HepG2 (cell line): ENCODE results near the gene SOX5. TPM values are rescaled to one million over a fixed set of nuclear protein-coding genes. Genes with fewer than 3 reads are reported as not detected.

Experiments
- ATAC-seq: fragments of 200-7000 bp; cut with Tn5 transposase; 3 replicates; pipeline ENCODE4 v1.9.1; 2020; ENCODE audit warnings: mild to moderate bottlenecking, moderate library complexity
- BruUV-seq: library from RNA; stranded (reverse); fragments of 400-500 nt; replicated peaks from 2 replicates; lab custom pipeline; 2021; lab: Mats Ljungman, UMichigan
- CTCF ChIA-PET: fragments of 300-600 bp; formaldehyde crosslinking; extraction: SDS; loops from one replicate; lab custom pipeline; 2021; ENCODE audit warnings: low total read pairs, inconsistent platforms, low intra/inter-chr PET ratio; lab: Yijun Ruan, JAX
- POLR2A ChIA-PET: fragments of 350-600 bp; sonication (Branson Sonifier 250); formaldehyde crosslinking; loops from one replicate; lab custom pipeline; 2020; ENCODE audit warnings: antibody characterized with exemption, inconsistent platforms; lab: Yijun Ruan, JAX
- DNase-seq: peaks from one replicate; pipeline ENCODE4 v3.0.0-alpha.2; 2015; ENCODE audit warnings: low spot score
- FAIRE-seq: peaks from 3 replicates; lab custom pipeline; 2011; peaks lifted over from hg19 to GRCh38; lab: Jason Lieb, UNC
- H2AFZ ChIP-seq: one replicate; pipeline ENCODE4 v1.6.1; 2011; ENCODE audit warnings: low read length, inconsistent platforms
- H3K27ac ChIP-seq: fragments of 300-600 bp; 3 replicates; pipeline ENCODE4 v1.8.0; 2011; ENCODE audit warnings: mixed run types, mild to moderate bottlenecking, mixed read lengths, low read length, inconsistent platforms; ENCODE audit not compliant: insufficient read depth; ENCODE audit errors: extremely low read length
- H3K27me3 ChIP-seq, 2 experiments: fragments of 200-600 bp in 1 of 2; 2 replicates in 1 of 2; 3 replicates in 1 of 2; pipeline versions ENCODE4 v1.6.0 to v1.8.0; 2011; ENCODE audit warnings: low read length in 2 of 2, mild to moderate bottlenecking in 2 of 2, moderate library complexity in 2 of 2, inconsistent platforms in 1 of 2; ENCODE audit not compliant: insufficient read depth in 2 of 2, control insufficient read depth in 1 of 2
- H3K36me3 ChIP-seq, 2 experiments: fragments of 200-600 bp in 1 of 2; replicated peaks in 1 of 2; 2 replicates in 1 of 2; 3 replicates in 1 of 2; pipeline versions ENCODE4 v1.5.1 to v1.8.0; 2011; ENCODE audit warnings: low read length in 2 of 2, inconsistent platforms in 1 of 2; ENCODE audit not compliant: insufficient read depth in 2 of 2, control insufficient read depth in 1 of 2
- H3K4me1 ChIP-seq: 2 replicates; pipeline ENCODE4 v1.5.1; 2012; ENCODE audit warnings: low read length, inconsistent platforms; ENCODE audit not compliant: insufficient read depth
- H3K4me2 ChIP-seq: 2 replicates; pipeline ENCODE4 v1.6.0; 2011; ENCODE audit warnings: low read depth, low read length, inconsistent platforms
- H3K4me3 ChIP-seq, 3 experiments: fragments of 200-600 bp in 1 of 3; sonication (generic), shearing (Covaris generic) in 1 of 3; replicated peaks in 1 of 3; 2 replicates each; pipeline ENCODE4 v1.5.1; 2011 to 2016; ENCODE audit warnings: low read length in 3 of 3, inconsistent platforms in 2 of 3, low read depth in 2 of 3, mild to moderate bottlenecking in 2 of 3, control low read depth in 1 of 3, mixed read lengths in 1 of 3; ENCODE audit not compliant: insufficient read depth in 1 of 3
- H3K79me2 ChIP-seq: one replicate; pipeline ENCODE4 v1.6.1; 2011; ENCODE audit warnings: low read length, inconsistent platforms; ENCODE audit not compliant: insufficient read depth
- H3K9ac ChIP-seq: 2 replicates; pipeline ENCODE4 v1.6.0; 2011; ENCODE audit warnings: mild to moderate bottlenecking, low read depth, low read length, inconsistent platforms; ENCODE audit not compliant: insufficient read depth
- H3K9me3 ChIP-seq: 2 replicates; pipeline ENCODE4 v1.5.1; 2012; ENCODE audit warnings: mild to moderate bottlenecking, low read length
- H4K20me1 ChIP-seq: 2 replicates; pipeline ENCODE4 v1.6.0; 2011; ENCODE audit warnings: inconsistent platforms, mild to moderate bottlenecking, low read length, moderate library complexity; ENCODE audit not compliant: insufficient read depth
- DR1 ChIP-seq: sonication (generic); formaldehyde crosslinking; IDR thresholded peaks from 2 replicates; pipeline ENCODE4 v1.8.0; 2021; ENCODE audit warnings: mild to moderate bottlenecking, missing genetic modification reagents, inconsistent platforms
- FOSL2 ChIP-seq: sonication (generic); formaldehyde crosslinking; IDR thresholded peaks from 2 replicates; pipeline ENCODE4 v1.4.0; 2020; ENCODE audit warnings: missing genetic modification reagents
- GTF2F1 ChIP-seq: fragments of 150-350 bp; IDR thresholded peaks from 2 replicates; pipeline ENCODE4 v1.6.1; 2014; ENCODE audit warnings: low read length
- SNRNP70 ChIP-seq: fragments of 200-400 bp; formaldehyde crosslinking; IDR thresholded peaks from 2 replicates; pipeline ENCODE4 v1.6.1; 2017; ENCODE audit warnings: mild to moderate bottlenecking, low read depth, low read length, moderate library complexity
- SPEN ChIP-seq: sonication (generic); formaldehyde crosslinking; IDR thresholded peaks from 2 replicates; pipeline ENCODE4 v1.5.1; 2020; ENCODE audit warnings: low read depth, mild to moderate bottlenecking, missing genetic modification reagents
- ZNF430 ChIP-seq: sonication (generic); formaldehyde crosslinking; IDR thresholded peaks from 2 replicates; pipeline ENCODE4 v1.9.0; 2021; ENCODE audit warnings: mild to moderate bottlenecking, missing genetic modification reagents
- WGBS: methylation state at CpG from one replicate; pipeline ENCODE4 v1.1.6; 2017; ENCODE audit warnings: low lambda C conversion rate; 5-methylcytosine and 5-hydroxymethylcytosine counted together
- in situ Hi-C: cut with HindIII; loops from 2 replicates; pipeline ENCODE4 v1.10.0; 2017; ENCODE audit warnings: low pct_unique_long_range_greater_than_20kb; ENCODE audit not compliant: extremely low pct_ligation_motif_present
- intact Hi-C: fragments of 100-400 bp; cut with micrococcal nuclease; formaldehyde crosslinking; loops from one replicate; pipeline ENCODE4 v1.10.0; 2022; ENCODE audit not compliant: unreplicated experiment
- polyA plus RNA-seq, 8 experiments: library from polyadenylated mRNA; depleted of rRNA in 3 of 8; stranded (reverse) in 7 of 8; unstranded in 1 of 8; fragments of >200 nt; fragmentation: Illumina TruSeq in 4 of 8; extraction: Trizol in 4 of 8; gene quantifications; 2 replicates each; pipeline versions ENCODE4 v1.2.1 to v1.2.3, GENCODE V29; 2011 to 2016; ENCODE audit warnings: low read depth in 4 of 8, missing spikeins in 1 of 8, mixed read lengths in 1 of 8; ENCODE audit not compliant: insufficient read depth in 1 of 8
- total RNA-seq, 5 experiments: library from RNA; depleted of rRNA; stranded (reverse); fragments of >200 nt; fragmentation: Illumina TruSeq; extraction: Trizol; gene quantifications; 2 replicates each; pipeline ENCODE4 v1.2.3, GENCODE V29; 2016; ENCODE audit warnings: low read depth in 1 of 5
- TF ChIP-seq, protein P1 (sequence below): sonication (generic); formaldehyde crosslinking; IDR thresholded peaks from 2 replicates; pipeline ENCODE4 v1.5.0; 2020; ENCODE audit warnings: missing genetic modification reagents
- TF ChIP-seq, protein P2 (sequence below): sonication (generic); formaldehyde crosslinking; IDR thresholded peaks from 2 replicates; pipeline ENCODE4 v1.5.0; 2020; ENCODE audit warnings: mild to moderate bottlenecking, missing genetic modification reagents
- TF ChIP-seq, protein P3 (sequence below): sonication (generic); formaldehyde crosslinking; conservative IDR thresholded peaks from 2 replicates; pipeline ENCODE4 v1.4.0; 2020; ENCODE audit warnings: mild to moderate bottlenecking, missing genetic modification reagents, moderate library complexity
- TF ChIP-seq, protein P4 (sequence below): sonication (generic); formaldehyde crosslinking; conservative IDR thresholded peaks from 2 replicates; pipeline ENCODE4 v1.8.0; 2022; ENCODE audit warnings: missing genetic modification reagents

SOX5 gene
- total and polyA plus RNA-seq, 2 of the 13 experiments (the other 11 are each of a cell fraction or from before 2014, with no cell fraction given) = 18.5 to 76.4 TPM

DNA sequence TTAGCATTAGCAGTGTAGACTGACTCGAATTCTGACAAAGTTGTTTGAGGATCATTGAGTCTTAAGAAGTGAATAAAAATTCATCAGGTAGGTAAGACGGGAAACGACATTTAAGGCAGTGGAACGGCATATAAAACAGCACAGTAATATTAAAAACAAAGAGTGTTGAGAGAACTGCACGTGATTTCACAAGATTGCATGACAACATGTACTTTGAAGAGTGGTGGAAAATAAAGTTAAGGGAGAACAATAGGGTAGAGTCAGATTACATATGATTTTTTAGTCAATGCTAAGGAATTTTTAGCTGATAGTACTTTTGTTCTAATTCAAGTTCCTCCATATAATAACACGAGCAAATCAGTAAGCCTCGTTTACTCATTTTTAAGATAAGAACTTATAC lies 115.4 kb downstream of the SOX5 start:
- Histone ChIP-seq H3K36me3 (peaks cover 0 to 31% of the 10 kb centered on the region in 2 experiments; a peak in 3 of 5 replicates), H3K9ac (no peak overlapping the region), H3K27ac (no peak overlapping the region), H3K27me3 (no peaks in the 10 kb centered on the region), H3K79me2 (peaks cover 16% of the 10 kb centered on the region), H4K20me1 (no peaks in the 10 kb centered on the region; the same call in 1 of the 2 replicates), H3K4me3 (no peak overlapping the region), H2AFZ (no peak overlapping the region), H3K9me3 (no peaks in the 10 kb centered on the region), H3K4me1 (peaks cover 7% of the 10 kb centered on the region), H3K4me2 (no peak overlapping the region)
- POLR2A ChIA-PET = no interaction called here
- no peak for ATAC-seq
- in situ Hi-C loops (no loop called here), intact Hi-C loops (no loop called here)
- 95% methylated on average over 7 of the region's 7 CpGs for WGBS
- TF ChIP-seq, protein P1, sequence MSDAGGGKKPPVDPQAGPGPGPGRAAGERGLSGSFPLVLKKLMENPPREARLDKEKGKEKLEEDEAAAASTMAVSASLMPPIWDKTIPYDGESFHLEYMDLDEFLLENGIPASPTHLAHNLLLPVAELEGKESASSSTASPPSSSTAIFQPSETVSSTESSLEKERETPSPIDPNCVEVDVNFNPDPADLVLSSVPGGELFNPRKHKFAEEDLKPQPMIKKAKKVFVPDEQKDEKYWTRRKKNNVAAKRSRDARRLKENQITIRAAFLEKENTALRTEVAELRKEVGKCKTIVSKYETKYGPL = no peak
- TF ChIP-seq, protein P2, sequence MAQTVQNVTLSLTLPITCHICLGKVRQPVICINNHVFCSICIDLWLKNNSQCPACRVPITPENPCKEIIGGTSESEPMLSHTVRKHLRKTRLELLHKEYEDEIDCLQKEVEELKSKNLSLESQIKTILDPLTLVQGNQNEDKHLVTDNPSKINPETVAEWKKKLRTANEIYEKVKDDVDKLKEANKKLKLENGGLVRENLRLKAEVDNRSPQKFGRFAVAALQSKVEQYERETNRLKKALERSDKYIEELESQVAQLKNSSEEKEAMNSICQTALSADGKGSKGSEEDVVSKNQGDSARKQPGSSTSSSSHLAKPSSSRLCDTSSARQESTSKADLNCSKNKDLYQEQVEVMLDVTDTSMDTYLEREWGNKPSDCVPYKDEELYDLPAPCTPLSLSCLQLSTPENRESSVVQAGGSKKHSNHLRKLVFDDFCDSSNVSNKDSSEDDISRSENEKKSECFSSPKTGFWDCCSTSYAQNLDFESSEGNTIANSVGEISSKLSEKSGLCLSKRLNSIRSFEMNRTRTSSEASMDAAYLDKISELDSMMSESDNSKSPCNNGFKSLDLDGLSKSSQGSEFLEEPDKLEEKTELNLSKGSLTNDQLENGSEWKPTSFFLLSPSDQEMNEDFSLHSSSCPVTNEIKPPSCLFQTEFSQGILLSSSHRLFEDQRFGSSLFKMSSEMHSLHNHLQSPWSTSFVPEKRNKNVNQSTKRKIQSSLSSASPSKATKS = no peak
- TF ChIP-seq, protein P3, sequence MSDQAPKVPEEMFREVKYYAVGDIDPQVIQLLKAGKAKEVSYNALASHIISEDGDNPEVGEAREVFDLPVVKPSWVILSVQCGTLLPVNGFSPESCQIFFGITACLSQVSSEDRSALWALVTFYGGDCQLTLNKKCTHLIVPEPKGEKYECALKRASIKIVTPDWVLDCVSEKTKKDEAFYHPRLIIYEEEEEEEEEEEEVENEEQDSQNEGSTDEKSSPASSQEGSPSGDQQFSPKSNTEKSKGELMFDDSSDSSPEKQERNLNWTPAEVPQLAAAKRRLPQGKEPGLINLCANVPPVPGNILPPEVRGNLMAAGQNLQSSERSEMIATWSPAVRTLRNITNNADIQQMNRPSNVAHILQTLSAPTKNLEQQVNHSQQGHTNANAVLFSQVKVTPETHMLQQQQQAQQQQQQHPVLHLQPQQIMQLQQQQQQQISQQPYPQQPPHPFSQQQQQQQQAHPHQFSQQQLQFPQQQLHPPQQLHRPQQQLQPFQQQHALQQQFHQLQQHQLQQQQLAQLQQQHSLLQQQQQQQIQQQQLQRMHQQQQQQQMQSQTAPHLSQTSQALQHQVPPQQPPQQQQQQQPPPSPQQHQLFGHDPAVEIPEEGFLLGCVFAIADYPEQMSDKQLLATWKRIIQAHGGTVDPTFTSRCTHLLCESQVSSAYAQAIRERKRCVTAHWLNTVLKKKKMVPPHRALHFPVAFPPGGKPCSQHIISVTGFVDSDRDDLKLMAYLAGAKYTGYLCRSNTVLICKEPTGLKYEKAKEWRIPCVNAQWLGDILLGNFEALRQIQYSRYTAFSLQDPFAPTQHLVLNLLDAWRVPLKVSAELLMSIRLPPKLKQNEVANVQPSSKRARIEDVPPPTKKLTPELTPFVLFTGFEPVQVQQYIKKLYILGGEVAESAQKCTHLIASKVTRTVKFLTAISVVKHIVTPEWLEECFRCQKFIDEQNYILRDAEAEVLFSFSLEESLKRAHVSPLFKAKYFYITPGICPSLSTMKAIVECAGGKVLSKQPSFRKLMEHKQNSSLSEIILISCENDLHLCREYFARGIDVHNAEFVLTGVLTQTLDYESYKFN = no peak
- TF ChIP-seq DR1 (CRISPR knock-in tag) (no peak), SPEN (CRISPR knock-in tag) (no peak), SNRNP70 (no peak), ZNF430 (CRISPR knock-in tag) (no peak), GTF2F1 (no peak), FOSL2 (CRISPR knock-in tag) (no peak)
- TF ChIP-seq, protein P4, sequence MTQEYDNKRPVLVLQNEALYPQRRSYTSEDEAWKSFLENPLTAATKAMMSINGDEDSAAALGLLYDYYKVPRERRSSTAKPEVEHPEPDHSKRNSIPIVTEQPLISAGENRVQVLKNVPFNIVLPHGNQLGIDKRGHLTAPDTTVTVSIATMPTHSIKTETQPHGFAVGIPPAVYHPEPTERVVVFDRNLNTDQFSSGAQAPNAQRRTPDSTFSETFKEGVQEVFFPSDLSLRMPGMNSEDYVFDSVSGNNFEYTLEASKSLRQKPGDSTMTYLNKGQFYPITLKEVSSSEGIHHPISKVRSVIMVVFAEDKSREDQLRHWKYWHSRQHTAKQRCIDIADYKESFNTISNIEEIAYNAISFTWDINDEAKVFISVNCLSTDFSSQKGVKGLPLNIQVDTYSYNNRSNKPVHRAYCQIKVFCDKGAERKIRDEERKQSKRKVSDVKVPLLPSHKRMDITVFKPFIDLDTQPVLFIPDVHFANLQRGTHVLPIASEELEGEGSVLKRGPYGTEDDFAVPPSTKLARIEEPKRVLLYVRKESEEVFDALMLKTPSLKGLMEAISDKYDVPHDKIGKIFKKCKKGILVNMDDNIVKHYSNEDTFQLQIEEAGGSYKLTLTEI (CRISPR knock-in tag) = no peak
- FAIRE-seq = no peak
- no peak for DNase-seq
- BruUV-seq = TSS peak; percentile 1
- CTCF ChIA-PET = no interaction called here
